Measurements from ENCODE around the gene LRP1B.

Gene LRP1B

DNA sequence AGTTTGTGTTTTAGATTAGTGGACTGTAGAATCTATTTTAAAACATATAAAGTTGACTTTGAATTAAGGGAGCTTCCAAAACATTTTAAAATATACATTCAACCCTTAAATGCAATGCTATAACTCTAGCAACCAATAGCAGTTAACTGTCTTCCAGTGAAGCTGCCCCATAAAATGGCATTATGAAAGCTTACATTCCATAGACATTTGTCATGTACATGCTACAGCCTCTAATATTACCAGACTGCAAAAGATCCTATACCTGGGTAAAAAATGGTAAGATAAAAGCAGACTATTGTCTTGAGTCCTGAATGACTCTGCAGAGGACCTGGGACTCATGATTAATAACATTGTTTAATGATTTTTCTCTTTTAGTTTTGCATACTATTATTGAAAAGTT, 489.4 kb downstream of the LRP1B start:
- no peak for DNase-seq

- no peak for DNase-seq
Observed at GRCh38 chr2:141639809-141640208, 491.0 kb downstream of the LRP1B start.

DNA sequence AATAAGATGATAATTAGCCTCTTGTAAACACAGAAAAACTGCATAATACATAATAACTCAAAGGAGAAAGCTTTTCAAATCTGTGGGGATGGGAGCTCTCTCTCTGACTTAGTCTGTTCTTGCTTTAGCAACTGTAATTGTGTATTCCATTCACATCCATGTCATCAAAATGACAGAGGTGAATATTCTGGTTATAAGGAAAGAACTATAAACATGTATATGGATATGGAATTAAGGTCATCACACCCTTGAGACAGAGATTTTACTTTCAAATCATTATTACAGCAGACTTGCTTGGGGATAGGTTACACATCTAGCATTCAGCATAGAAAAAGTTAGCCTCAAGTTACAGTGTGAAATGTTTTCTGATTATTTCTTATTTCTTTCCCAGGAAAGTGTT, 497.7 kb downstream of the LRP1B start:
- no peak for DNase-seq

- no peak for DNase-seq
Observed at GRCh38 chr2:141630407-141630930, 500.3 kb downstream of the LRP1B start.

DNA sequence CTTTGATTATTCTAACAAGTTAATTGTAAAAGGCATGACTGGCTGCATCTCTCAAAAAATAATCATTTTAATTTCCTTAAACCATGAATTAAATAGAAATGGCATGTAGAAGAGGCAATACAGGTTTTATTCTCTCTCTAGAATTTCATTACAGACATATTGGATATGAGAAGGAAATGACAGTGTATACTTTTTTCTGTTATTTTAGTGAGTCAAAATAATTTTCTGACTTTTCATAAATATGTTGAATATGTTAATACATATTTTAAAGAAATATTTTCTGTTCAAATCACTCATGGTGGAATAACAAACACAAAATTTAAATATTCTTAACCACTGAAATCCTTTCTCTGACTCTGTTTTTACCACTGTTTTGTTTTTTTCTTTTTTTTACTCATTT, 510.4 kb downstream of the LRP1B start:
- no peak for DNase-seq

DNA sequence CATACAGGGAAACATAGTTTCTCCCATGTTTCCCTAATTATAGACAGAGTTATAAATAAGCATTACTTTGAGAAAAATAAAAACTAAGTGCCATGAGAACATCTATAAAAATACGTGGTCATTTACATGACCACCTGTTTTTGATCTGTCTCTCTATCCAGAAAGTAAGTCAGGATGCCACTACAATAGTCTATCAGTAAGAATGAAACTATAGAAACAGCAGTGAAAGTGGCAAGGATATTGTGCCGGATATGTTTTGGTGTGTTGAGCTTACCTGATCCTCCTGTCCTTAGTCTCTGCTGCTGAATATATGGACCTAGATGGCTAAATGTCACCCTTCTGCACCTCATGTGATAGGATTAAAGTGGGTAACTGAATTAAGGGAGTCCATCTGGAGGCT, 512.4 kb downstream of the LRP1B start:
- no peak for DNase-seq

- no peak for DNase-seq
Observed at GRCh38 chr2:141611981-141612380, 518.8 kb downstream of the LRP1B start.

- DNase-seq = no peak
Observed at GRCh38 chr2:141611176-141611571, 519.6 kb downstream of the LRP1B start.

- DNase-seq = no peak
Observed at GRCh38 chr2:141610564-141611175, 520.1 kb downstream of the LRP1B start.

- DNase-seq = no peak
Observed at GRCh38 chr2:141605163-141605562, 525.7 kb downstream of the LRP1B start.

DNA sequence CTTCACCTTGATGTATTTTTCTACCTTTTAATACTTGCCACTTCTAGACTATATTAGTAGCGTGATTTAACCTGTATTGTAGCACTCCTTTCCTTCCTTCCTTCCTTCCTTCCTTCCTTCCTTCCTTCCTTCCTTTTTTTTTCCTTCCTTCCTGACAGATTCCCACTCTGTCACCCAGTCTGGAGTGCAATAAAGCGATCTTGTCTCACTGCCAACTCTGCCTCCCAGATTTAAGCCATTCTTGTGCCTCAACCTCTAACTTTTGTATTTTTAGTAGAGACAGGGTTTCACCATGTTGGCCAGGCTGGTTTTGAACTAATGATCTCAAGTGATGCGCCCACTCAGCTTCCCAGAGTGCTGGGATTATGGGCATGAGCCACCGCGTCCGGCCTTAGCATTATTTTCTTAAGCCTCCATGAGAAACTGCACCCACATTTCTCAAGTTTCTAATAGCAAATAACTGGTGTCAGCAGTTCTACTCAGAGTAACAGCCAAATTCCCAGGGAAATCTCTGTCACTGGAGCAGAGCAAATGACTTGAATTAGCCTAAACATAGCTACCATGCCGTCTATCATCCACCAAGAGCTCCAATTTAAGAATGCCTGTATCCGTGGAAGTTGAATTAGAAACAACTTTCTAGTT, 529.2 kb downstream of the LRP1B start:
- DNase-seq = no peak

- DNase-seq = no peak
Observed at GRCh38 chr2:141599721-141600120, 531.1 kb downstream of the LRP1B start.

DNA sequence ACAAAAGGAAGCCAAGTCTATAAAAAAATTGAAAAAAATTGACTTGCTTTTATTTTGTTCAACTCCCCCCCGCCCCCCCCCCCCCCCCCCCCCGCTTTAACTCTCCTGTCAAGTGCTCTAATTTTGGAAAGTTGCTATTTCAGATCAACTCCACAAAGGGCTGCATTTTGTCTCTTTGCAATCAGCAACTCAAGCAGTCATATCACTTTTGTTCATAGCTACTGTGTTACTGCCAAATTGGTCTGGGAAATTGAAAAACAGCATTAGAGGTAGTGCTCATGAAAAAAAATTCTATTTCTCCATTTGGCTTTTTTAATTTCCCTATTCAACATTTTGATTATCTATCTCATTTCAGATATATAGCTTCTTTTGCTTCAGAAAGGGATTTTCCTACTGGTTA, 531.8 kb downstream of the LRP1B start:
- DNase-seq = no peak

DNA sequence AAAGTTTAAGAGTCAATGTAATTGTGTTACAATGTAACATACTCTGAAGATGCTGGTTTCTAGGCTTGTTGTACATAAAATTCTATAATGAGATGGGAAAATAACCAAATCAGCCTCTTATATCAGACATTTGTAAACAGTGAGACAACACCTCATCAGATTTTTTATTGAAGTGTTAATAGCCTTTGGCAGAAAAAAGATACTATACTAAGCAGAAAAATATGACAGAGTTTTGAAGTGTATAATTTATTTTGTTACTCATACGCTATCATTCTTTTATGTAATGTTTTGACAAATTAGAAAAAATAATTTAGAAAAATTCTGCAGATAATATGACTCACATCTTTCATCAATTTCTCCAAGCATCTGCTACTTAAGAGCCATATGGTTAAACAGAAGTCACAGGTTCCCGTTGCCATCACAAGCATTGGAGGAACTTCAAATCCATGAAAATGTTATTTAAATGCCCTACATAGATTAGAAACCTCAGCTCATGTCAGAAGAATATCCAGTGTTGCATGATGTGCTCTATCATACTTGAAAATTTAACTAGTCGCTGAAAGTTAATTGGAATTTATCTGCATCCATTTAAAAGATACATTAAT, 535.4 kb downstream of the LRP1B start:
- no peak for DNase-seq

- DNase-seq = no peak
Observed at GRCh38 chr2:141591787-141592186, 539.0 kb downstream of the LRP1B start.

- no peak for DNase-seq
Observed at GRCh38 chr2:141590620-141591019, 540.2 kb downstream of the LRP1B start.

DNA sequence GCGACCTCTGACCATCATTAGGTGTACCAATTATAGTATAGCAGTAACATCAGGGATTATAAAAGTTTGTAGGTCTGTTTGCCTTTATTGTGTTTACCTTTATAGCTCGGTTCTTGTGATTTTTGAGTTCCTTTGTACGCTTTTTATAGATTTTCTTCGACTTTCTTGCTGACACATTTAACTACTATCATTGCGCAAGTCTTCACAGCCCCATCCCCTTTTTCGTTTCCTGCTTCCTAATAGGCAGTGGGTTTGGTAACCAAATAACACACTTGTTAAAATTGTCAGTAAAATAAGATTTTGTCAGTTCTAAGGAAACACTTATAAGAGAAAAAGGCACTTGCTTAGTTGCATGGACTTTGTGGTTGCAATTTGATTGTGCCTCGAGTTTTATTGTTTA, 541.5 kb downstream of the LRP1B start:
- no peak for DNase-seq

GRCh38 chr2:141586985-141587384, 543.8 kb downstream of the LRP1B start:
- no peak for DNase-seq

- DNase-seq = no peak
Observed at GRCh38 chr2:141582213-141582612, 548.6 kb downstream of the LRP1B start.

DNA sequence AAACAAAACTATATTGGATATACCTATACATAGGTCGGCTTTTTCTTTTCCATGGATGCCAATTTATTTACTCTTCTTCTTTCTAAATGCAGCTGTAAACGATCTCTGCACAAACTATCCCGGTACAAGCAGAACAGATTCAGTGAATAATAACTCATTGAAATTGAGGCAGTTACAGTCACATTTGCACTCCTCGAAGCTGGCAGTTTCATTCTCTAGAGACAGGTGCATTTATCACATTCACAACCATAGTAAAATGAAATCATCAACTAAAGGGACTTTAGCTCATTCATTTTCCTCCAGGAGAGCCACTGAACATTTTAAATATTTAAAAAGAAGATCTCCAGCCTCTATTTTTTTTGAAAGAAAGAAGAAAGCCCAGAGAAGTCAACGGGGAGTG, 551.7 kb downstream of the LRP1B start:
- no peak for DNase-seq

- DNase-seq = no peak
Observed at GRCh38 chr2:141570474-141571131, 560.2 kb downstream of the LRP1B start.

- no peak for DNase-seq
Observed at GRCh38 chr2:141569941-141570340, 560.9 kb downstream of the LRP1B start.

DNA sequence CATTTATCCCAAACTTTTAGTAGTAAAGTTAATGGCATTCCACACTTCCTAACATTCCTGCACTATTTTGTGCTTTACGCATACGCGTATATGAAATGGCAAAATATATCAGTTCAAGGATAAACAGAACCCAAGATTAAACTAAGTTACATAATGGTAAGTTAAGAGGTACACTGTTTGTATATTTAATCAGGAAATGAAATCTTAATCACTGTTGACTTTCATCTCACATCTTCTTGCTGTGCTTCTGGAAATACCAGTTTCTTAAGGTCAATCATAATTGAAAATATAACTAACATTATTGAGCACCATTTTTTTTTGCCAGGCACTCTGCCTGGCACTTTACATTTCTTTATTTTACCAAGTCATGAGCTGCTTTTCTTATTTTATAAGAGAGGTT, 565.2 kb downstream of the LRP1B start:
- DNase-seq = no peak

DNA sequence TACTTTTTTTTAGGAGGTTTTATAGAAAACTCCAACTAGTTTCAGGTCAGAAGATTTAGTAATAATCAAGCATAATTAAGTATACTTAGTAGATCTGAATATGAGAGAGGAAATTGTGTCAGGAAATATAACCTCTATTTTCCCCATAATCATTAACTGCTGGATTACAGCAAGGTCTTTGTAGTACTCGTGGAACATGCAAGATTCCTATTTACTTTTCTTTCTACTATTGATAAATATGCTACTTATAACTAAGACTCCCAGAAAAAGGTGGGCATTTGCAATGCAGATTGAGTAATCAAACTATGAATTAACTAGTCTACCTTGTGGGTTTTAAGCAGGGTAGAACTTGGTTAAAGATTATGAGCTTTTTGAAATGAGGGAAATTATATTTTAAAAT, 570.1 kb downstream of the LRP1B start:
- no peak for DNase-seq

Measured in CD4-positive, alpha-beta T cell treated with Interleukin-6 for 4 hours (primary cell).